Measurements from ENCODE around the gene FIGN. TPM values are rescaled to one million over a fixed set of nuclear protein-coding genes. Genes with fewer than 3 reads are reported as not detected.

Gene FIGN
- total RNA-seq (2022): not detected in 2 replicates
- Bru-seq, nascent RNA: percentile 8 among the genes with signal in this experiment
- percentile 5 among the genes with signal in this experiment for BruChase-seq, experiment 1, labeled RNA remaining after a 2-hour chase
- BruChase-seq, experiment 2, labeled RNA remaining after a 6-hour chase: not detected
- long read RNA-seq: 0 reads

DNA sequence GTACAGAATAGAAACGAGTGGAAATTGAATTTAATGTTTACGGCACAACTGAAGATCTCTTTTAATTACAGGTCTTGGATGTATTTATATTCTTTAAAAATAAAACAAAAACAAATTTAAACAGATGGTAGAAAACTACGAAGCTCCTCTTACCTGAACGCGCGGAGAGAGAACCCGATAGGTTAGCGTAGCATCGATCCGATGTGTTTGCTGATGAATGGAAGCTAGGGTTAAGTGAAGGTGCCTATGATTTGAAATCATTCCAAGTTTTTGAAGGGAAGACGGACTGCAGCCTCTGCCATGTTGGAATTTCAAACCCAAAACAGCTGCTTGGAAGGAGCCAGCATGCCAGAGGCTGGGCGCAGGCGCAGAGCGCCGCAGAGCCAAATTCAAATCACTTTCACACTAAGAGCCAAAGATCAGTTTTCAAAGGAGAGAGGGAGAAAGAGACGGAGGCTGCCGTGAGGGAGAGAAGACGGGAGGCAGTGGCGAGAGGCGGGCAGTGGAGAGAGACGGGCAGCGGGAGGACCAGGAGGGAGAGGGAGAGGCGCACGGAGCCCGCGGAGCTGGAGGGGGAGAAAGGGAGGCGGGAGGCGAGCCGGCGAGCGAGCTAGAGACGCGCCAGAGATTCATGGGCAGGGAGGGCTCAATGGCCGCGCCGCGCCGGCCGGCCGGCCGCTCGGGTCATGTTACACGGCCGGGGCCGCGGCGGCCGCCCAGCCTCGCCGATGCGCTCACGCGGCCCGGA is at the start of gene FIGN:
Gene FIGN, minus strand, starts transcription at position 324 of the 748 bp plus-strand sequence. CDS start 1,081 bp downstream, outside the sequence.
- no peaks in the 10 kb centered on the region for H3K27me3 Mint-ChIP-seq (ENCODE audit: insufficient read depth, unreplicated experiment)
- H3K27me3 ChIP-seq (replicated peaks; ENCODE audit: control insufficient read depth, insufficient read depth, low read length): no peaks in the 10 kb centered on the region
- no peaks in the 10 kb centered on the region for H3K4me1 Mint-ChIP-seq (ENCODE audit: low read depth, unreplicated experiment)
- H3K36me3 Mint-ChIP-seq (ENCODE audit: insufficient read depth, unreplicated experiment): peaks cover 6% of the 10 kb centered on the region
- no peaks in the 10 kb centered on the region for H3K9me3 ChIP-seq
- BruUV-seq (replicated peaks): no TSS peak
- intact Hi-C loops (cut with micrococcal nuclease; ENCODE audit: unreplicated experiment): no loop called here
- H3K4me3 Mint-ChIP-seq (ENCODE audit: unreplicated experiment): no peak within 1 kb of the TSS
- ChIA-PET POLR2A (no interaction called here), CTCF (no interaction called here)
- H3K4me1 ChIP-seq: no peaks in the 10 kb centered on the region
- H3K36me3 ChIP-seq (ENCODE audit: control insufficient read depth, insufficient read depth, low read length): no peaks in the 10 kb centered on the region
- H3K4me3 ChIP-seq (ENCODE audit: low read depth, low read length): no peak within 1 kb of the TSS
- H3K9me3 Mint-ChIP-seq (ENCODE audit: unreplicated experiment): peaks cover 11% of the 10 kb centered on the region
- no peak for DNase-seq
- TF ChIP-seq, protein P1, sequence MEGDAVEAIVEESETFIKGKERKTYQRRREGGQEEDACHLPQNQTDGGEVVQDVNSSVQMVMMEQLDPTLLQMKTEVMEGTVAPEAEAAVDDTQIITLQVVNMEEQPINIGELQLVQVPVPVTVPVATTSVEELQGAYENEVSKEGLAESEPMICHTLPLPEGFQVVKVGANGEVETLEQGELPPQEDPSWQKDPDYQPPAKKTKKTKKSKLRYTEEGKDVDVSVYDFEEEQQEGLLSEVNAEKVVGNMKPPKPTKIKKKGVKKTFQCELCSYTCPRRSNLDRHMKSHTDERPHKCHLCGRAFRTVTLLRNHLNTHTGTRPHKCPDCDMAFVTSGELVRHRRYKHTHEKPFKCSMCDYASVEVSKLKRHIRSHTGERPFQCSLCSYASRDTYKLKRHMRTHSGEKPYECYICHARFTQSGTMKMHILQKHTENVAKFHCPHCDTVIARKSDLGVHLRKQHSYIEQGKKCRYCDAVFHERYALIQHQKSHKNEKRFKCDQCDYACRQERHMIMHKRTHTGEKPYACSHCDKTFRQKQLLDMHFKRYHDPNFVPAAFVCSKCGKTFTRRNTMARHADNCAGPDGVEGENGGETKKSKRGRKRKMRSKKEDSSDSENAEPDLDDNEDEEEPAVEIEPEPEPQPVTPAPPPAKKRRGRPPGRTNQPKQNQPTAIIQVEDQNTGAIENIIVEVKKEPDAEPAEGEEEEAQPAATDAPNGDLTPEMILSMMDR (IDR thresholded peaks at IDR 0.05; ENCODE audit: insufficient read depth in 1 of 2, low read depth in 1 of 2, low read length in 1 of 2, severe bottlenecking in 1 of 2, unreplicated experiment in 1 of 2): no peak
- H3K27ac Mint-ChIP-seq (ENCODE audit: unreplicated experiment): no peak within 1 kb of the TSS

- Mint-ChIP-seq H3K4me3 (ENCODE audit: unreplicated experiment) (no peak overlapping the region), H3K36me3 (ENCODE audit: insufficient read depth, unreplicated experiment) (no peaks in the 10 kb centered on the region), H3K4me1 (ENCODE audit: low read depth, unreplicated experiment) (no peaks in the 10 kb centered on the region), H3K27ac (ENCODE audit: unreplicated experiment) (no peak overlapping the region), H3K27me3 (ENCODE audit: insufficient read depth, unreplicated experiment) (no peaks in the 10 kb centered on the region), H3K9me3 (ENCODE audit: unreplicated experiment) (no peaks in the 10 kb centered on the region)
- TF ChIP-seq, protein P1 (IDR thresholded peaks at IDR 0.05; ENCODE audit: insufficient read depth in 1 of 2, low read depth in 1 of 2, low read length in 1 of 2, severe bottlenecking in 1 of 2, unreplicated experiment in 1 of 2): no peak
- Histone ChIP-seq H3K36me3 (ENCODE audit: control insufficient read depth, insufficient read depth, low read length) (no peaks in the 10 kb centered on the region), H3K9me3 (no peaks in the 10 kb centered on the region), H3K4me3 (ENCODE audit: low read depth, low read length) (no peak overlapping the region), H3K4me1 (no peaks in the 10 kb centered on the region), H3K27me3 (replicated peaks; ENCODE audit: control insufficient read depth, insufficient read depth, low read length) (no peaks in the 10 kb centered on the region)
- intact Hi-C loops (cut with micrococcal nuclease; ENCODE audit: unreplicated experiment): no loop called here
- CTCF ChIA-PET: no interaction called here
- BruUV-seq (replicated peaks): no TSS peak
- no peak for DNase-seq
- POLR2A ChIA-PET: no interaction called here
These were observed 49.4 kb upstream of the FIGN start for GRCh38 chr2:163785162-163785561.

- no peaks in the 10 kb centered on the region for H3K27me3 ChIP-seq (replicated peaks; ENCODE audit: control insufficient read depth, insufficient read depth, low read length)
- BruUV-seq (replicated peaks): no TSS peak
- Mint-ChIP-seq H3K27me3 (ENCODE audit: insufficient read depth, unreplicated experiment) (no peaks in the 10 kb centered on the region), H3K9me3 (ENCODE audit: unreplicated experiment) (no peaks in the 10 kb centered on the region), H3K4me1 (ENCODE audit: low read depth, unreplicated experiment) (peaks cover 6% of the 10 kb centered on the region), H3K27ac (ENCODE audit: unreplicated experiment) (no peak overlapping the region), H3K36me3 (ENCODE audit: insufficient read depth, unreplicated experiment) (no peaks in the 10 kb centered on the region), H3K4me3 (ENCODE audit: unreplicated experiment) (no peak overlapping the region)
- intact Hi-C loops (cut with micrococcal nuclease; ENCODE audit: unreplicated experiment): no loop called here
- ChIA-PET POLR2A (no interaction called here), CTCF (no interaction called here)
- H3K9me3 ChIP-seq: no peaks in the 10 kb centered on the region
- peak in 1 of 2 experiments; percentile 33 for DNase-seq
- TF ChIP-seq, protein P1 (IDR thresholded peaks at IDR 0.05; ENCODE audit: insufficient read depth in 1 of 2, low read depth in 1 of 2, low read length in 1 of 2, severe bottlenecking in 1 of 2, unreplicated experiment in 1 of 2): no peak
- H3K4me1 ChIP-seq: no peaks in the 10 kb centered on the region
- no peaks in the 10 kb centered on the region for H3K36me3 ChIP-seq (ENCODE audit: control insufficient read depth, insufficient read depth, low read length)
- H3K4me3 ChIP-seq (ENCODE audit: low read depth, low read length): no peak overlapping the region
These were observed 44.3 kb upstream of the FIGN start for GRCh38 chr2:163779970-163780597.
